Peyer's patch (tissue), 4 donors: Measurements from ENCODE around the gene GRID2.

Experiments used
- POLR2A ChIP-seq, 2 donors: fragments of 450-650 bp; IDR thresholded peaks; one replicate each; pipeline ENCODE4 v1.5.1; 2017; ENCODE audit warnings: antibody characterized with exemption in 2 of 2, mild to moderate bottlenecking in 2 of 2, moderate library complexity in 2 of 2
- TF ChIP-seq, protein P1 (sequence below), 6 experiments: fragments of 450-650 bp in 4 of 6; fragments of 200-600 bp in 2 of 6; sonication (generic) in 1 of 6; IDR thresholded peaks; one replicate each; pipeline ENCODE4 v1.5.1; 2017 to 2019; ENCODE audit warnings: antibody characterized with exemption in 6 of 6, mild to moderate bottlenecking in 3 of 6, moderate library complexity in 1 of 6

DNA sequence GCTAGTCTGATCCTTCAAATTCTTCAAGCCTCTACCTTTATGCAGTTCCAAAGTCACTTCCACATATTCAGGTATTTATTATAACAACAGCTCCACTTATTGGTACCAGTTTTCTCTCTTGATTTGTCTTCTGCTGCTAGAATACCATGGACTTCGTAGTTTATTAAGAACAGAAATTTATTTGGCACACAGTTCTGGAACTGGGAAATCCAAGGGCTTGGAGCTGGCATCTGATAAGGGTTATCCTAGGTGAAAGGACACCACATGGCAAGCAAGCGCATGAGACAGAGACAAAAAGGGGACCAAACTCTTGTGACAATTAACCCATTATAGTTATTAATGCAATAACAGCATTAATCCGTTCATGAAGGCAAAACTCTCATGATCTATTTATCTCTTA, 924.3 kb downstream of the GRID2 start:
- TF ChIP-seq, protein P1, sequence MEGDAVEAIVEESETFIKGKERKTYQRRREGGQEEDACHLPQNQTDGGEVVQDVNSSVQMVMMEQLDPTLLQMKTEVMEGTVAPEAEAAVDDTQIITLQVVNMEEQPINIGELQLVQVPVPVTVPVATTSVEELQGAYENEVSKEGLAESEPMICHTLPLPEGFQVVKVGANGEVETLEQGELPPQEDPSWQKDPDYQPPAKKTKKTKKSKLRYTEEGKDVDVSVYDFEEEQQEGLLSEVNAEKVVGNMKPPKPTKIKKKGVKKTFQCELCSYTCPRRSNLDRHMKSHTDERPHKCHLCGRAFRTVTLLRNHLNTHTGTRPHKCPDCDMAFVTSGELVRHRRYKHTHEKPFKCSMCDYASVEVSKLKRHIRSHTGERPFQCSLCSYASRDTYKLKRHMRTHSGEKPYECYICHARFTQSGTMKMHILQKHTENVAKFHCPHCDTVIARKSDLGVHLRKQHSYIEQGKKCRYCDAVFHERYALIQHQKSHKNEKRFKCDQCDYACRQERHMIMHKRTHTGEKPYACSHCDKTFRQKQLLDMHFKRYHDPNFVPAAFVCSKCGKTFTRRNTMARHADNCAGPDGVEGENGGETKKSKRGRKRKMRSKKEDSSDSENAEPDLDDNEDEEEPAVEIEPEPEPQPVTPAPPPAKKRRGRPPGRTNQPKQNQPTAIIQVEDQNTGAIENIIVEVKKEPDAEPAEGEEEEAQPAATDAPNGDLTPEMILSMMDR (IDR thresholded peaks at IDR 0.05) = no peak
- TF ChIP-seq POLR2A (IDR thresholded peaks at IDR 0.05) = no peak
